HG03064 (cell line): Measurements from ENCODE around the gene UTS2B.

Experiments used
- ATAC-seq: cut with Tn5 transposase; IDR thresholded peaks from one replicate; pipeline ENCODE4 v1.9.1; 2021; ENCODE audit warnings: low read depth; ENCODE audit not compliant: unreplicated experiment

The UTS2B gene

GRCh38 chr3:191328383-191328961 is 1.9 kb downstream of the UTS2B start:
- peak; percentile 2 for ATAC-seq

- ATAC-seq: no peak
Observed at GRCh38 chr3:191327526-191327925, 2.8 kb downstream of the UTS2B start.

- no peak for ATAC-seq
Observed at GRCh38 chr3:191324936-191325335, 5.4 kb downstream of the UTS2B start.

GRCh38 chr3:191321019-191321767 is 9.1 kb downstream of the UTS2B start:
- ATAC-seq: no peak

- ATAC-seq: no peak
Observed at GRCh38 chr3:191320316-191320715, 10.0 kb downstream of the UTS2B start.

GRCh38 chr3:191316876-191317603 is 13.3 kb downstream of the UTS2B start:
- ATAC-seq: no peak

GRCh38 chr3:191314109-191314728 is 16.1 kb downstream of the UTS2B start:
- no peak for ATAC-seq

GRCh38 chr3:191313296-191313695 is 17.0 kb downstream of the UTS2B start:
- no peak for ATAC-seq

GRCh38 chr3:191307341-191307740 is 23.0 kb downstream of the UTS2B start:
- no peak for ATAC-seq

- no peak for ATAC-seq
Observed at GRCh38 chr3:191306428-191306827, 23.9 kb downstream of the UTS2B start.

GRCh38 chr3:191303596-191303995 is 26.7 kb downstream of the UTS2B start:
- ATAC-seq: no peak

- no peak for ATAC-seq
Observed at GRCh38 chr3:191302451-191302850, 27.9 kb downstream of the UTS2B start.

GRCh38 chr3:191301782-191302411 is 28.4 kb downstream of the UTS2B start:
- ATAC-seq: no peak

GRCh38 chr3:191301017-191301416 is 29.3 kb downstream of the UTS2B start:
- ATAC-seq: peak; percentile 80

GRCh38 chr3:191300422-191300821 is 29.9 kb downstream of the UTS2B start:
- no peak for ATAC-seq

GRCh38 chr3:191298846-191299245 is 31.5 kb downstream of the UTS2B start:
- ATAC-seq: no peak

- peak; percentile 84 for ATAC-seq
Observed at GRCh38 chr3:191296041-191296541, 34.2 kb downstream of the UTS2B start.

- no peak for ATAC-seq
Observed at GRCh38 chr3:191294291-191294690, 36.0 kb downstream of the UTS2B start.

GRCh38 chr3:191292243-191293015 is 37.9 kb downstream of the UTS2B start:
- no peak for ATAC-seq
